VCaP (cell line): ENCODE measurements around the gene SEMA4F.

Experiments used
- H3K27ac ChIP-seq: fragments of 450-650 bp; 2 replicates; pipeline ENCODE4 v1.5.1; 2017
- CTCF ChIP-seq: fragments of 450-650 bp; conservative IDR thresholded peaks from 2 replicates; pipeline ENCODE4 v1.5.1; 2017; ENCODE audit warnings: mild to moderate bottlenecking, moderate library complexity

The SEMA4F gene, protein sequence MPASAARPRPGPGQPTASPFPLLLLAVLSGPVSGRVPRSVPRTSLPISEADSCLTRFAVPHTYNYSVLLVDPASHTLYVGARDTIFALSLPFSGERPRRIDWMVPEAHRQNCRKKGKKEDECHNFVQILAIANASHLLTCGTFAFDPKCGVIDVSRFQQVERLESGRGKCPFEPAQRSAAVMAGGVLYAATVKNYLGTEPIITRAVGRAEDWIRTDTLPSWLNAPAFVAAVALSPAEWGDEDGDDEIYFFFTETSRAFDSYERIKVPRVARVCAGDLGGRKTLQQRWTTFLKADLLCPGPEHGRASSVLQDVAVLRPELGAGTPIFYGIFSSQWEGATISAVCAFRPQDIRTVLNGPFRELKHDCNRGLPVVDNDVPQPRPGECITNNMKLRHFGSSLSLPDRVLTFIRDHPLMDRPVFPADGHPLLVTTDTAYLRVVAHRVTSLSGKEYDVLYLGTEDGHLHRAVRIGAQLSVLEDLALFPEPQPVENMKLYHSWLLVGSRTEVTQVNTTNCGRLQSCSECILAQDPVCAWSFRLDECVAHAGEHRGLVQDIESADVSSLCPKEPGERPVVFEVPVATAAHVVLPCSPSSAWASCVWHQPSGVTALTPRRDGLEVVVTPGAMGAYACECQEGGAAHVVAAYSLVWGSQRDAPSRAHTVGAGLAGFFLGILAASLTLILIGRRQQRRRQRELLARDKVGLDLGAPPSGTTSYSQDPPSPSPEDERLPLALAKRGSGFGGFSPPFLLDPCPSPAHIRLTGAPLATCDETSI

DNA sequence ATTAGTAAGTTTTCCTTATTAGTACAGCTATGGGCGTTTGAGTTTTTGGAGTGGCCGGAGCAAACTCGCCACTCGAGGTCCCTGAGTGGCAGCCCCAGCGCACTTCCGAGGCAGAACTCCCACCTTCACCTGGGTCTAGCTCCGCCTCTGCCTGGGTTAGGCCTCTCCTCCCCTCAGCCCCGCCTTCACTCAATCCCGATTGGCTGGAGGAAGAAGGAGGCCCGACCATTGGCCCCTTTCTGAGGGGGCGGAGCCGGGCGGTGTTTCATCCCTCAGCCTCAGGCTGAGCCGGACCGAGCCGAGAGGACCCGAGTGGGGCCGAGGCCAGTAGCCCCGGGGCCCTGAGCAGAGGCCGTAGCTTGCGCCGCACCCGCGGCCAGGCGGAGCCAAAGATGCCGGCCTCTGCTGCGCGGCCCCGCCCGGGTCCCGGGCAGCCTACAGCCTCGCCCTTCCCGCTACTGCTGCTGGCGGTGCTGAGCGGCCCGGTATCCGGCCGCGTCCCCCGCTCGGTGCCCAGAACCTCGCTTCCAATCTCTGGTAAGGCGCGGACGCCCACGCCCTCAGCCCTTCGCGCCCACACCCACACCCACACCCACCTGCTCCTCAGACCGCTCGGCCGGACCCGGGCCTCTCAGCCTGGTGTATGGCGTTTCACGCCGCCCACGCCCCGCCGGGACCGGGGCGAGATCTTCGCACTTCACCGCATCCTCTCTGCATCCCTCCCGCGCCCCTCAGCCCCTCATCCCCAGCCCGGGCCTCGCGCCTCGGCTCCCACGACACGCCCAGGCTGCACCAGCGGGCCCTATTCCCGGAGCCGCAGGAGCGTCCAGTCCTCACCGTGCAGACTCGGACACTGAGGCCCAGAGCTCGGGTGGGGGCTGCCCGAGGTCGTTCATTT, at the start of gene SEMA4F:
Gene SEMA4F, plus strand, starts transcription at position 263 of the 898 bp plus-strand sequence. Its CDS starts 130 bp downstream, at position 393.
- peak within 1 kb of the TSS; percentile 68 for H3K27ac ChIP-seq
- no peak for TF ChIP-seq CTCF

GRCh38 chr2:74606927-74607326, 47.1 kb upstream of the SEMA4F start:
- TF ChIP-seq CTCF: no peak
- H3K27ac ChIP-seq: no peak overlapping the region

DNA sequence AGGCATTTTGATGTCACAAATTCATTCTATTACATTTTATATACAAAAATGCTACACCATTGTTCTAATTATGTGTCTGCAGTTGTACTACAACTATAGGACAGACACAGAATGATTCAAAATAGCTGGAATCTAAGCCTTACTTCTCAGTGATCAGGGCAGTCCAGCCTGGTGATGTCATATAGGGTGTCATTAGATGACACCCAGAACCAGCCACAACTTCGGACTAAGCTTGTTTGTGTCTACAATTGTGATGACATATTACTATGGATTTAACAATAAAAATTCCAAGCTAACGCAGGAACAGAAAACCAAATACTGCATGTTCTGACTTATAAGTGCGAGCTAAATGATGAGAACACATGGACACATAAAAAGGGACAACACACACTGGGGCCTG, 36.9 kb upstream of the SEMA4F start:
- TF ChIP-seq CTCF: no peak

GRCh38 chr2:74618410-74619083, 35.5 kb upstream of the SEMA4F start:
- no peak overlapping the region for H3K27ac ChIP-seq
- no peak for TF ChIP-seq CTCF

More for the DNA sequence above, 36.9 kb upstream of the SEMA4F start:
- no peak overlapping the region for H3K27ac ChIP-seq

- no peak for TF ChIP-seq CTCF
Measured at GRCh38 chr2:74619651-74620297, 34.3 kb upstream of the SEMA4F start.

GRCh38 chr2:74620671-74621070, 33.4 kb upstream of the SEMA4F start:
- TF ChIP-seq CTCF: no peak
- H3K27ac ChIP-seq: no peak overlapping the region

More at GRCh38 chr2:74619651-74620297, 34.3 kb upstream of the SEMA4F start:
- no peak overlapping the region for H3K27ac ChIP-seq
